H9 (cell line): ENCODE measurements around the gene HECTD2. TPM values are rescaled to one million over a fixed set of nuclear protein-coding genes. Genes with fewer than 3 reads are reported as not detected.

ENCODE experiments used
- DNase-seq: peaks from one replicate; pipeline ENCODE4 v3.0.0-alpha.2; 2017
- H2AFZ ChIP-seq: one replicate; pipeline ENCODE4 v1.6.1; 2013; ENCODE audit warnings: mild to moderate bottlenecking, low read length, control low read depth, moderate library complexity
- H2AK5ac ChIP-seq: 2 replicates; pipeline ENCODE4 v1.6.1; 2013; ENCODE audit warnings: low read length, control low read depth, mixed read lengths; ENCODE audit not compliant: insufficient read length
- H2BK120ac ChIP-seq: one replicate; pipeline ENCODE4 v1.6.1; 2013; ENCODE audit warnings: low read depth, mild to moderate bottlenecking, low read length, control low read depth, inconsistent platforms; ENCODE audit not compliant: poor library complexity, severe bottlenecking
- H2BK12ac ChIP-seq: 2 replicates; pipeline ENCODE4 v1.6.1; 2013; ENCODE audit warnings: low read length, control low read depth, mixed read lengths, low read depth; ENCODE audit not compliant: insufficient read length
- H2BK15ac ChIP-seq: 2 replicates; pipeline ENCODE4 v1.6.1; 2013; ENCODE audit warnings: low read depth, low read length, control low read depth
- H2BK20ac ChIP-seq: one replicate; pipeline ENCODE4 v1.6.1; 2013; ENCODE audit warnings: low read depth, mild to moderate bottlenecking, low read length, control low read depth, inconsistent platforms; ENCODE audit not compliant: poor library complexity, severe bottlenecking
- H2BK5ac ChIP-seq: 2 replicates; pipeline ENCODE4 v1.6.1; 2013; ENCODE audit warnings: low read length, control low read depth, mixed read lengths; ENCODE audit not compliant: insufficient read length
- H3K14ac ChIP-seq: 2 replicates; pipeline ENCODE4 v1.6.1; 2013; ENCODE audit warnings: low read length, control low read depth; ENCODE audit not compliant: insufficient read depth
- H3K18ac ChIP-seq: 2 replicates; pipeline ENCODE4 v1.6.1; 2013; ENCODE audit warnings: low read depth, mild to moderate bottlenecking, mixed read lengths, low read length, control low read depth; ENCODE audit not compliant: insufficient read length
- H3K23ac ChIP-seq: 2 replicates; pipeline ENCODE4 v1.6.1; 2013; ENCODE audit warnings: low read length, control low read depth, mixed read lengths, low read depth; ENCODE audit not compliant: insufficient read length
- H3K23me2 ChIP-seq: 2 replicates; pipeline ENCODE4 v1.6.1; 2013; ENCODE audit warnings: low read depth, mild to moderate bottlenecking, mixed read lengths, low read length, control low read depth; ENCODE audit not compliant: insufficient read length, poor library complexity, severe bottlenecking
- H3K27ac ChIP-seq: 2 replicates; pipeline ENCODE4 v1.5.1; 2013; ENCODE audit warnings: low read length, control low read depth, mixed read lengths, low read depth; ENCODE audit not compliant: insufficient read length
- H3K27me3 ChIP-seq: 2 replicates; pipeline ENCODE4 v1.6.1; 2013; ENCODE audit warnings: low read length, control low read depth, inconsistent platforms; ENCODE audit not compliant: insufficient read depth
- H3K4ac ChIP-seq: 2 replicates; pipeline ENCODE4 v1.6.1; 2013; ENCODE audit warnings: low read depth, mild to moderate bottlenecking, control low read depth, inconsistent platforms, low read length, moderate library complexity
- H3K4me1 ChIP-seq: 2 replicates; pipeline ENCODE4 v1.6.1; 2013; ENCODE audit warnings: low read length, control low read depth, inconsistent platforms; ENCODE audit not compliant: insufficient read depth
- H3K4me2 ChIP-seq: 2 replicates; pipeline ENCODE4 v1.6.1; 2013; ENCODE audit warnings: low read length, control low read depth, mixed read lengths; ENCODE audit not compliant: insufficient read length, insufficient read depth
- H3K56ac ChIP-seq: 2 replicates; pipeline ENCODE4 v1.6.1; 2013; ENCODE audit warnings: low read depth, mild to moderate bottlenecking, mixed read lengths, low read length, control low read depth; ENCODE audit not compliant: insufficient read length
- H3K79me1 ChIP-seq: 2 replicates; pipeline ENCODE4 v1.6.1; 2013; ENCODE audit warnings: low read depth, mild to moderate bottlenecking, moderate library complexity, low read length, control low read depth, inconsistent platforms; ENCODE audit not compliant: insufficient read depth, poor library complexity, severe bottlenecking
- H3K79me2 ChIP-seq: 2 replicates; pipeline ENCODE4 v1.6.1; 2013; ENCODE audit warnings: low read length, control low read depth, inconsistent platforms; ENCODE audit not compliant: insufficient read depth
- H3K9ac ChIP-seq: 2 replicates; pipeline ENCODE4 v1.6.1; 2013; ENCODE audit warnings: low read length, control low read depth, mixed read lengths; ENCODE audit not compliant: insufficient read length; ENCODE audit errors: extremely low read depth
- H3K9me3 ChIP-seq: one replicate; pipeline ENCODE4 v1.6.1; 2013; ENCODE audit warnings: low read depth, low read length, inconsistent platforms; ENCODE audit not compliant: control insufficient read depth
- H3T11ph ChIP-seq: one replicate; pipeline ENCODE4 v1.6.1; 2013; ENCODE audit warnings: mild to moderate bottlenecking, low read length, control low read depth, inconsistent platforms
- H4K20me1 ChIP-seq: one replicate; pipeline ENCODE4 v1.6.1; 2013; ENCODE audit not compliant: control insufficient read depth, insufficient read length, insufficient read depth
- H4K5ac ChIP-seq: 2 replicates; pipeline ENCODE4 v1.6.1; 2013; ENCODE audit warnings: low read depth, mild to moderate bottlenecking, mixed read lengths, low read length, control low read depth; ENCODE audit not compliant: insufficient read length
- H4K8ac ChIP-seq: replicated peaks from 2 replicates; pipeline ENCODE4 v1.6.1; 2013; ENCODE audit warnings: low read length, control low read depth, mixed read lengths, low read depth; ENCODE audit not compliant: insufficient read length
- H4K91ac ChIP-seq: 2 replicates; pipeline ENCODE4 v1.6.1; 2013; ENCODE audit warnings: low read depth, mild to moderate bottlenecking, moderate library complexity, mixed read lengths, low read length, control low read depth; ENCODE audit not compliant: insufficient read length
- H3K27ac Mint-ChIP-seq, 3 experiments: 2 replicates in 2 of 3; 3 replicates in 1 of 3; pipeline ENCODE4 v1.8.0; 2020 to 2021; ENCODE audit warnings: mixed read lengths in 3 of 3, mild to moderate bottlenecking in 1 of 3, moderate library complexity in 1 of 3
- H3K27me3 Mint-ChIP-seq: 2 replicates; pipeline ENCODE4 v1.8.0; 2021; ENCODE audit warnings: low read depth, mild to moderate bottlenecking, moderate library complexity, mixed read lengths
- H3K36me3 Mint-ChIP-seq, 3 experiments: 2 replicates in 2 of 3; 3 replicates in 1 of 3; pipeline ENCODE4 v1.8.0; 2020 to 2021; ENCODE audit warnings: low read depth in 3 of 3, mixed read lengths in 3 of 3; ENCODE audit not compliant: insufficient read depth in 1 of 3
- H3K4me1 Mint-ChIP-seq, 2 experiments: 2 replicates each; pipeline ENCODE4 v1.8.0; 2020; ENCODE audit warnings: mixed read lengths in 2 of 2
- H3K4me3 Mint-ChIP-seq, 2 experiments: 2 replicates in 1 of 2; 3 replicates in 1 of 2; pipeline ENCODE4 v1.8.0; 2020 to 2021; ENCODE audit warnings: mild to moderate bottlenecking in 2 of 2, mixed read lengths in 2 of 2, moderate library complexity in 1 of 2
- H3K9me3 Mint-ChIP-seq, 2 experiments: 2 replicates in 1 of 2; 3 replicates in 1 of 2; pipeline ENCODE4 v1.8.0; 2020; ENCODE audit warnings: mild to moderate bottlenecking in 2 of 2, mixed read lengths in 2 of 2, moderate library complexity in 1 of 2
- CTCF ChIP-seq: fragments of 200-600 bp; sonication (generic); conservative IDR thresholded peaks from 3 replicates; pipeline ENCODE4 v1.8.0; 2021; ENCODE audit warnings: antibody characterized with exemption, mild to moderate bottlenecking
- WGBS: extraction: QIAGEN DNeasy Blood & Tissue Kit; methylation state at CpG from one replicate; pipeline ENCODE4 v1.1.7; 2013; ENCODE audit warnings: missing lambda C conversion rate, low lambda C conversion rate, mixed read lengths; ENCODE audit not compliant: insufficient read length; ENCODE audit errors: extremely low coverage; 5-methylcytosine and 5-hydroxymethylcytosine counted together
- total RNA-seq: library from RNA; stranded (reverse); gene quantifications from 2 replicates; pipeline ENCODE4 v1.2.1, GENCODE V29; 2021

Gene HECTD2
- total RNA-seq, 1 experiment from 2014 or later = 13.4 TPM

- WGBS = no CpG with 5 or more reads among the region's 5 CpGs
- no peak overlapping the region for H3K4ac ChIP-seq
- H3K4me1 ChIP-seq = no peaks in the 10 kb centered on the region
- no peaks in the 10 kb centered on the region for H4K20me1 ChIP-seq
- no peaks in the 10 kb centered on the region for H3K27me3 Mint-ChIP-seq
- no peaks in the 10 kb centered on the region for H3K4me1 Mint-ChIP-seq
- no peak overlapping the region for H2BK5ac ChIP-seq
- H3K4me2 ChIP-seq = no peak overlapping the region
- no peak overlapping the region for H2BK120ac ChIP-seq
- no peaks in the 10 kb centered on the region for H3K79me2 ChIP-seq
- no peak overlapping the region for H3K56ac ChIP-seq
- H3K36me3 Mint-ChIP-seq = peaks cover 2 to 8% (median 4%) of the 10 kb centered on the region in 3 experiments; a peak in 5 of 7 replicates
- no peaks in the 10 kb centered on the region for H3K79me1 ChIP-seq
- no peak for DNase-seq
- no peak overlapping the region for H2AK5ac ChIP-seq
- no peak for TF ChIP-seq CTCF
- no peak overlapping the region for H3K9ac ChIP-seq
- H3K27me3 ChIP-seq = no peaks in the 10 kb centered on the region
- H2BK15ac ChIP-seq = no peak overlapping the region
- H3K23ac ChIP-seq = no peak overlapping the region
- no peak overlapping the region for H4K91ac ChIP-seq
- H3K23me2 ChIP-seq = no peaks in the 10 kb centered on the region
- no peak overlapping the region for H2AFZ ChIP-seq
- peaks cover 7% of the 10 kb centered on the region for H3K9me3 ChIP-seq
- H4K8ac ChIP-seq = no peak overlapping the region
- H3K27ac ChIP-seq = no peak overlapping the region
- no peak overlapping the region for H2BK20ac ChIP-seq
- peaks cover 9 to 13% of the 10 kb centered on the region in 2 experiments; a peak in 4 of 5 replicates for H3K9me3 Mint-ChIP-seq
- no peak overlapping the region for H4K5ac ChIP-seq
- no peak overlapping the region for H3K4me3 Mint-ChIP-seq
- no peak overlapping the region; a peak in 1 of 7 replicates for H3K27ac Mint-ChIP-seq
- no peak overlapping the region for H3K18ac ChIP-seq
- H3K14ac ChIP-seq = no peak overlapping the region
- no peak overlapping the region for H3T11ph ChIP-seq
- no peak overlapping the region for H2BK12ac ChIP-seq
These were observed 129.8 kb downstream of the HECTD2 start for GRCh38 chr10:91539930-91540329.
